Left lung (tissue), 10 donors: ENCODE data around the gene TRIM17. TPM values are rescaled to one million over a fixed set of nuclear protein-coding genes. Genes with fewer than 3 reads are reported as not detected.
A peak's percentile ranks its signal among the peaks of the same experiment; 100 is the strongest.

Source experiments
- ATAC-seq: fragments of 200-7000 bp; cut with Tn5 transposase; one replicate; pipeline ENCODE4 v1.9.1; 2020; ENCODE audit warnings: moderate library complexity
- DNase-seq, 4 donors: peaks; one replicate each; pipeline ENCODE4 v3.0.0-alpha.2; 2013 to 2020
- H3K27ac ChIP-seq, 2 donors: fragments of 200-600 bp; sonication (generic) in 1 of 2; one replicate each; pipeline versions ENCODE4 v1.5.0 to v1.8.0; 2020 to 2021
- H3K27me3 ChIP-seq, 2 donors: fragments of 200-600 bp; sonication (generic) in 1 of 2; one replicate each; pipeline versions ENCODE4 v1.5.0 to v1.8.0; 2020 to 2021
- H3K36me3 ChIP-seq, 2 donors: fragments of 200-600 bp; sonication (generic) in 1 of 2; one replicate each; pipeline versions ENCODE4 v1.5.0 to v1.8.0; 2020 to 2021
- H3K4me1 ChIP-seq, 2 donors: fragments of 200-600 bp; one replicate each; pipeline ENCODE4 v1.8.0; 2021
- H3K4me3 ChIP-seq, 2 donors: fragments of 200-600 bp; sonication (generic) in 1 of 2; one replicate each; pipeline versions ENCODE4 v1.5.0 to v1.8.0; 2020 to 2021; ENCODE audit warnings: mild to moderate bottlenecking in 1 of 2
- H3K9me3 ChIP-seq, 2 donors: fragments of 200-600 bp; sonication (generic) in 1 of 2; one replicate each; pipeline versions ENCODE4 v1.5.0 to v1.8.0; 2020 to 2021
- CTCF ChIP-seq, 2 donors: fragments of 200-600 bp; sonication (generic) in 1 of 2; IDR thresholded peaks; one replicate each; pipeline versions ENCODE4 v1.5.0 to v1.8.0; 2021; ENCODE audit warnings: antibody characterized with exemption in 2 of 2
- intact Hi-C, 2 donors: fragments of 100-400 bp; cut with DNase I; formaldehyde crosslinking; loops; one replicate each; pipeline versions ENCODE4 v1.11.2 to v1.14.2; 2022
- polyA plus RNA-seq, 6 donors: library from polyadenylated mRNA; unstranded; fragments of 120-200 nt; gene quantifications; one replicate each; pipeline ENCODE4 v1.2.1, GENCODE V29; 2013; ENCODE audit not compliant: insufficient read length in 6 of 6
- total RNA-seq, 2 donors: library from RNA; stranded (reverse); fragmentation: NEBNext Ultra II Directional; extraction: Animal tissue kit (Norgen Biotek cat#: 25700); gene quantifications; one replicate each; pipeline ENCODE4 v1.2.1, GENCODE V29; 2021
- donor health status: DM: no; HTN: yes; CAD: no.
- donor health status: DM: no; HTN: no; CAD: no.

Gene TRIM17
- total and polyA plus RNA-seq, 8 donors = 1.3 to 4.0 (median 3.3) TPM

- Histone ChIP-seq H3K4me3 (peak overlapping the region in 1 of 2 donors; percentile 3), H3K9me3 (no peaks in the 10 kb centered on the region), H3K36me3 (no peaks in the 10 kb centered on the region), H3K4me1 (peaks cover 4 to 23% of the 10 kb centered on the region in 2 donors), H3K27ac (no peak overlapping the region), H3K27me3 (peaks cover 77 to 100% of the 10 kb centered on the region in 2 donors)
- no peak for DNase-seq
- intact Hi-C loops = no loop called here
- TF ChIP-seq CTCF (IDR thresholded peaks at IDR 0.05) = no peak
- peak; percentile 25 for ATAC-seq
These were observed 47.1 kb upstream of the TRIM17 start for GRCh38 chr1:228463559-228464455.

- intact Hi-C loops = no loop called here
- Histone ChIP-seq H3K36me3 (no peaks in the 10 kb centered on the region), H3K4me1 (peaks cover 4 to 30% of the 10 kb centered on the region in 2 donors), H3K27ac (no peak overlapping the region), H3K27me3 (peaks cover 70 to 100% of the 10 kb centered on the region in 2 donors), H3K9me3 (no peaks in the 10 kb centered on the region), H3K4me3 (no peak overlapping the region)
- DNase-seq = no peak
- no peak for TF ChIP-seq CTCF (IDR thresholded peaks at IDR 0.05)
- no peak for ATAC-seq
These were observed 46.4 kb upstream of the TRIM17 start for GRCh38 chr1:228463009-228463558.

GRCh38 chr1:228462560-228462959 lies 45.9 kb upstream of the TRIM17 start:
- no peak for DNase-seq
- intact Hi-C loops = no loop called here
- Histone ChIP-seq H3K4me1 (peaks cover 4 to 35% of the 10 kb centered on the region in 2 donors), H3K9me3 (no peaks in the 10 kb centered on the region), H3K36me3 (no peaks in the 10 kb centered on the region), H3K27ac (no peak overlapping the region), H3K4me3 (no peak overlapping the region), H3K27me3 (peaks cover 65 to 100% of the 10 kb centered on the region in 2 donors)
- ATAC-seq = no peak
- no peak for TF ChIP-seq CTCF (IDR thresholded peaks at IDR 0.05)

GRCh38 chr1:228460821-228461220 lies 44.2 kb upstream of the TRIM17 start:
- Histone ChIP-seq H3K36me3 (no peaks in the 10 kb centered on the region), H3K4me1 (peaks cover 4 to 44% of the 10 kb centered on the region in 2 donors), H3K27ac (no peak overlapping the region), H3K4me3 (no peak overlapping the region), H3K9me3 (no peaks in the 10 kb centered on the region), H3K27me3 (peaks cover 58 to 100% of the 10 kb centered on the region in 2 donors)
- no peak for ATAC-seq
- intact Hi-C loops = no loop called here
- DNase-seq = no peak
- no peak for TF ChIP-seq CTCF (IDR thresholded peaks at IDR 0.05)
